GM19043 (cell line): ENCODE data around the gene SPDYE5.

Experiments
- ATAC-seq: cut with Tn5 transposase; IDR thresholded peaks from one replicate; pipeline ENCODE4 v1.9.1; 2021; ENCODE audit warnings: low read depth; ENCODE audit not compliant: unreplicated experiment

Gene SPDYE5

DNA sequence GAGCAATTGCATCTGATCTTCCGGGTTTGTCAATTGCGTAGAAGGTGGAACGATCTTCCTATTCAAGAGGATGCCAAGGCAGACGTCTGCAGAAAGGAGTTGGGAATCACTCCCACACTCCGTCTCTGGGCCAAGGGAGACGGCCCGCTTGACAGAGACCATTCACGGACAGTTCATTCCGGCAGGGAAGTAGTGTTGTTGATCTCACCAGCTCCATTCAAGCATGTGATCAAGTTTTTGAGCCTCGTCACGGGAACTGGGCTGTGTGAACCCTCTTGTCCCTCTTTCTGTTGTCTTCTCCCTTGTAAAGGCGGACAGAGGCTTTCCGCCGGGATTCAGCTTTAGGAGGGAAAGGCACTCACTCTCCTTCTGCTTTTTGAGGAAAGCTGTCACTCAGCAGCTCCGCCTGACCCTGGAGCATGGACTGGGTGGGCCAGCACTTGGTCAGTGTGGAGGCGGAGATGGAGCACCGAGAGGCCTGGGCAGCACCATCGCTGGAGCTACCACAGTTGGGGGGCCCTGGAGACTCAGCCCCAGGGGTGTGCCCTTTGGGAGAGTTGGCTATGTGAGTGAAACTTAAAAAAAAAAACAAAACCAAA is 44.9 kb downstream of the SPDYE5 start:
- no peak for ATAC-seq

DNA sequence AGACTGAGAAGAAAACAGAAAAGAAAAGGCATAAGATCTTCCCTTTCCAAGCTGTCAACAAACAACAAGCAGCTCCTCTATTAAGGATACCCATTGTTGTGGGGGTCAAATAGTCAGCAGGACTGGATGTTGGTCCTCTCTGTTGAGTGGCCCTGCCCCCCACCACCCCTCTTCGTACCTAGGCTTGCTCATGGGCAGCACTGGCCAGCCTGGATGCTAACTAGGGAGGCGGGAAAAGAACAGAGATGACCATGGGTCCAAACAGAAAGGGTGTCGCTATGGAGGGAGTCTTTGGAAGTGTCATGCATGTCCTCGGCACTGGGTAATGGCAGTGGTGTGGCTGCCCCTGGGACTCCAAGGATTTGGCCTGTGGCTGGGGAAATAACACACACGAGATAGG is 45.6 kb downstream of the SPDYE5 start:
- ATAC-seq: no peak

DNA sequence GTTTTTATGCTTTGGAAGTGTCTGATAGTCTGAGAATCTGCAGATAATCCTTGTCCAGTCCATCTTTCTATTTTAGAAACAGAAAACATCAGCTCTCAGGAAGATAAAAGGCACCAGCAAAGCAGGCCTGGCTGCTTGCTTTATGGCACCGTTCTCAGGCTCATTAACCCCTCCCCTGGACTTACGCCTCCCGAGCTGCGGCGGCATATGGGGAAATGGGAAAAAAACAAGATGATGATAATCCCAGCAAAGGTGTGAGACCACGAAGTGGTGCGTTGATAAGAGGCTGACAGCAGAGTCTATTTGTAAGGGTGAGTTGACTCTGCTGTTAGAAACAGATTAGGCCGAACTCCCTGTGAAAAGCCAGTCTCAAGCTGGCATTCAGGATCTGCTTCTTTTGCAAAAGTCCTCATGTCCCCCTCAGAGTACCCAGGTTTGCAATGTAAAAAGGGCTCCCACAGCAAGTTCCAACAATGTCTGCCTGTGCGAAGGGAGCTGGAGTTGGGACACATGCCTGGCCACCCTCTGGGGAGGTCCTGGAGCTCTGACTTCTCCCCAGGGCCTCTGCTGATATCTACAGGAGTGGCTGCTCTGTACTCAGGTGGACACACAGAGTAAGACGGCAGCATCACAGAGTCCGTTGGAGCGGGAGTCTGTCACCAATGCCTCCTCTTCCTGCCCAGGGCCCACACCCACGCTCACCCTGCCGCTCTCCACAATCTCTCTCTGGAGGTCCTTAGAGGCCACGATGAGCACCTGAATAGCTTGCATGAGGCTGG is 54.3 kb downstream of the SPDYE5 start:
- ATAC-seq: no peak
